SU-DHL-6 (cell line): ENCODE data around the gene CRISPLD2.

Experiments used
- EZH2phosphoT487 ChIP-seq: fragments of 200-600 bp; sonication (generic), shearing (Covaris generic); conservative IDR thresholded peaks from 2 replicates; pipeline ENCODE4 v1.6.1; 2018; ENCODE audit warnings: mild to moderate bottlenecking, antibody characterized with exemption, low read length, moderate library complexity, mixed read lengths
- TF ChIP-seq, protein P1 (sequence below): fragments of 200-600 bp; sonication (generic); IDR thresholded peaks from one replicate; pipeline ENCODE4 v1.5.1; 2017; ENCODE audit warnings: antibody characterized with exemption, mild to moderate bottlenecking, low read length, moderate library complexity; ENCODE audit not compliant: insufficient read depth, poor library complexity, severe bottlenecking

GRCh38 chr16:84780544-84781376, 39.0 kb upstream of the CRISPLD2 start:
- TF ChIP-seq, protein P1, sequence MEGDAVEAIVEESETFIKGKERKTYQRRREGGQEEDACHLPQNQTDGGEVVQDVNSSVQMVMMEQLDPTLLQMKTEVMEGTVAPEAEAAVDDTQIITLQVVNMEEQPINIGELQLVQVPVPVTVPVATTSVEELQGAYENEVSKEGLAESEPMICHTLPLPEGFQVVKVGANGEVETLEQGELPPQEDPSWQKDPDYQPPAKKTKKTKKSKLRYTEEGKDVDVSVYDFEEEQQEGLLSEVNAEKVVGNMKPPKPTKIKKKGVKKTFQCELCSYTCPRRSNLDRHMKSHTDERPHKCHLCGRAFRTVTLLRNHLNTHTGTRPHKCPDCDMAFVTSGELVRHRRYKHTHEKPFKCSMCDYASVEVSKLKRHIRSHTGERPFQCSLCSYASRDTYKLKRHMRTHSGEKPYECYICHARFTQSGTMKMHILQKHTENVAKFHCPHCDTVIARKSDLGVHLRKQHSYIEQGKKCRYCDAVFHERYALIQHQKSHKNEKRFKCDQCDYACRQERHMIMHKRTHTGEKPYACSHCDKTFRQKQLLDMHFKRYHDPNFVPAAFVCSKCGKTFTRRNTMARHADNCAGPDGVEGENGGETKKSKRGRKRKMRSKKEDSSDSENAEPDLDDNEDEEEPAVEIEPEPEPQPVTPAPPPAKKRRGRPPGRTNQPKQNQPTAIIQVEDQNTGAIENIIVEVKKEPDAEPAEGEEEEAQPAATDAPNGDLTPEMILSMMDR: no peak
- TF ChIP-seq EZH2phosphoT487: no peak
